BE2C (cell line): Measurements from ENCODE around the gene SLC25A10.

Source experiments
- DNase-seq: peaks from one replicate; pipeline ENCODE4 v3.0.0-alpha.2; 2020
- H3K27me3 ChIP-seq: fragments of 250-450 bp; sonication (Bioruptor Pico); 2 replicates; pipeline ENCODE4 v1.5.1; 2020; ENCODE audit warnings: mild to moderate bottlenecking
- H3K36me3 ChIP-seq: fragments of 250-450 bp; sonication (Bioruptor Pico); 2 replicates; pipeline ENCODE4 v1.5.1; 2020; ENCODE audit warnings: mild to moderate bottlenecking
- H3K4me1 ChIP-seq: fragments of 250-450 bp; sonication (Bioruptor Pico); 2 replicates; pipeline ENCODE4 v1.5.1; 2020
- H3K4me3 ChIP-seq: 2 replicates; pipeline ENCODE4 v1.5.1; 2011; ENCODE audit warnings: low read depth, low read length
- H3K9me3 ChIP-seq: fragments of 250-450 bp; sonication (Bioruptor Pico); 2 replicates; pipeline ENCODE4 v1.5.1; 2020
- CTCF ChIP-seq: IDR thresholded peaks from 2 replicates; pipeline ENCODE4 v1.5.1; 2012; ENCODE audit warnings: mild to moderate bottlenecking, low read depth, low read length

Gene SLC25A10

GRCh38 chr17:81740395-81740961 lies 28.4 kb downstream of the SLC25A10 start:
- H3K4me1 ChIP-seq, result no peaks in the 10 kb centered on the region
- no peak for TF ChIP-seq CTCF
- no peak overlapping the region for H3K4me3 ChIP-seq
- no peaks in the 10 kb centered on the region for H3K27me3 ChIP-seq
- DNase-seq, result no peak
- no peaks in the 10 kb centered on the region for H3K9me3 ChIP-seq
- no peaks in the 10 kb centered on the region for H3K36me3 ChIP-seq

GRCh38 chr17:81741049-81741593 lies 29.0 kb downstream of the SLC25A10 start:
- Histone ChIP-seq H3K4me3 (no peak overlapping the region), H3K9me3 (no peaks in the 10 kb centered on the region), H3K27me3 (no peaks in the 10 kb centered on the region), H3K4me1 (no peaks in the 10 kb centered on the region), H3K36me3 (no peaks in the 10 kb centered on the region)
- DNase-seq, result no peak
- no peak for TF ChIP-seq CTCF

GRCh38 chr17:81741594-81742452 lies 29.7 kb downstream of the SLC25A10 start:
- no peak overlapping the region for H3K4me3 ChIP-seq
- no peaks in the 10 kb centered on the region for H3K36me3 ChIP-seq
- H3K4me1 ChIP-seq, result no peaks in the 10 kb centered on the region
- DNase-seq, result no peak
- no peaks in the 10 kb centered on the region for H3K27me3 ChIP-seq
- H3K9me3 ChIP-seq, result no peaks in the 10 kb centered on the region
- no peak for TF ChIP-seq CTCF
